OCI-LY7 (cell line): ENCODE measurements around the gene TUBAL3. TPM values are rescaled to one million over a fixed set of nuclear protein-coding genes. Genes with fewer than 3 reads are reported as not detected.

ENCODE experiments used
- BruUV-seq: library from RNA; stranded (reverse); fragments of 400-500 nt; replicated peaks from 2 replicates; lab custom pipeline; 2021; lab: Mats Ljungman, UMichigan
- CTCF ChIA-PET: fragments of 300-600 bp; sonication (Branson Sonifier 250); formaldehyde crosslinking; loops from one replicate; lab custom pipeline; 2022; ENCODE audit warnings: antibody characterized with exemption; ENCODE audit not compliant: unreplicated experiment; lab: Charles Lee
- POLR2A ChIA-PET: fragments of 300-600 bp; sonication (Branson Sonifier 250); formaldehyde crosslinking; loops from one replicate; lab custom pipeline; 2022; ENCODE audit warnings: antibody characterized with exemption; lab: Charles Lee
- DNase-seq: peaks from one replicate; pipeline ENCODE4 v3.0.0-alpha.2; 2015; ENCODE audit warnings: low spot score
- H2AFZ ChIP-seq: fragments of 200-600 bp; sonication (generic), shearing (Covaris generic); 2 replicates; pipeline ENCODE4 v1.6.1; 2014; ENCODE audit warnings: mild to moderate bottlenecking, antibody characterized with exemption, low read length, moderate library complexity
- H3K27ac ChIP-seq: fragments of 200-600 bp; sonication (generic); 2 replicates; pipeline ENCODE4 v1.5.1; 2014; ENCODE audit warnings: mixed run types, low read depth, mild to moderate bottlenecking, moderate library complexity, low read length, inconsistent platforms; ENCODE audit not compliant: poor library complexity, severe bottlenecking
- H3K36me3 ChIP-seq: fragments of 200-600 bp; sonication (generic); 2 replicates; pipeline ENCODE4 v1.6.1; 2014; ENCODE audit warnings: mild to moderate bottlenecking, antibody characterized with exemption, low read length, moderate library complexity, mixed read lengths; ENCODE audit not compliant: insufficient read depth
- H3K4me1 ChIP-seq: fragments of 200-600 bp; sonication (generic); 2 replicates; pipeline ENCODE4 v1.5.1; 2014; ENCODE audit warnings: mild to moderate bottlenecking, low read length; ENCODE audit not compliant: insufficient read depth, poor library complexity, severe bottlenecking
- H3K4me2 ChIP-seq: fragments of 200-600 bp; sonication (generic); 2 replicates; pipeline ENCODE4 v1.6.1; 2014; ENCODE audit warnings: mild to moderate bottlenecking, low read length
- H3K4me3 ChIP-seq: fragments of 200-600 bp; sonication (generic); 2 replicates; pipeline ENCODE4 v1.5.1; 2014; ENCODE audit warnings: mild to moderate bottlenecking, low read depth, low read length; ENCODE audit not compliant: poor library complexity, severe bottlenecking
- H3K79me2 ChIP-seq: fragments of 200-600 bp; sonication (generic); 2 replicates; pipeline ENCODE4 v1.6.1; 2016; ENCODE audit warnings: low read depth, mild to moderate bottlenecking, low read length, moderate library complexity, mixed read lengths; ENCODE audit not compliant: insufficient read depth
- H3K9me2 ChIP-seq: fragments of 200-600 bp; sonication (generic); 2 replicates; pipeline ENCODE4 v1.6.1; 2016; ENCODE audit warnings: mild to moderate bottlenecking, low read length, mixed read lengths; ENCODE audit not compliant: insufficient read depth
- H3K9me3 ChIP-seq: fragments of 200-600 bp; sonication (generic); 2 replicates; pipeline ENCODE4 v1.6.1; 2014; ENCODE audit warnings: mild to moderate bottlenecking, mixed run types, low read length, mixed read lengths
- H4K20me1 ChIP-seq: fragments of 200-600 bp; sonication (generic); 2 replicates; pipeline ENCODE4 v1.6.1; 2014; ENCODE audit warnings: mild to moderate bottlenecking, antibody characterized with exemption, low read length, moderate library complexity, mixed read lengths; ENCODE audit not compliant: insufficient read depth
- EZH2phosphoT487 ChIP-seq: fragments of 200-600 bp; sonication (generic); IDR thresholded peaks from 2 replicates; pipeline ENCODE4 v1.6.1; 2018; ENCODE audit warnings: low read depth, borderline replicate concordance, mild to moderate bottlenecking, mixed run types, antibody characterized with exemption, low read length, moderate library complexity, mixed read lengths
- intact Hi-C: fragments of 100-400 bp; cut with micrococcal nuclease; formaldehyde crosslinking; loops from one replicate; pipeline ENCODE4 v1.10.0; 2022; ENCODE audit not compliant: unreplicated experiment
- total RNA-seq, 2 experiments: library from RNA; depleted of rRNA in 1 of 2; stranded (reverse); fragments of >200 nt in 1 of 2; shearing (Covaris generic) in 1 of 2; gene quantifications; 2 replicates each; pipeline ENCODE4 v1.2.3, GENCODE V29; 2014 to 2022
- TF ChIP-seq, protein P1 (sequence below): fragments of 200-600 bp; sonication (generic); conservative IDR thresholded peaks from 2 replicates; pipeline ENCODE4 v1.5.1; 2014; ENCODE audit warnings: mild to moderate bottlenecking, antibody characterized with exemption, low read length, moderate library complexity, mixed read lengths

The TUBAL3 gene
- total RNA-seq, 2 experiments from 2014 or later, result not detected

DNA sequence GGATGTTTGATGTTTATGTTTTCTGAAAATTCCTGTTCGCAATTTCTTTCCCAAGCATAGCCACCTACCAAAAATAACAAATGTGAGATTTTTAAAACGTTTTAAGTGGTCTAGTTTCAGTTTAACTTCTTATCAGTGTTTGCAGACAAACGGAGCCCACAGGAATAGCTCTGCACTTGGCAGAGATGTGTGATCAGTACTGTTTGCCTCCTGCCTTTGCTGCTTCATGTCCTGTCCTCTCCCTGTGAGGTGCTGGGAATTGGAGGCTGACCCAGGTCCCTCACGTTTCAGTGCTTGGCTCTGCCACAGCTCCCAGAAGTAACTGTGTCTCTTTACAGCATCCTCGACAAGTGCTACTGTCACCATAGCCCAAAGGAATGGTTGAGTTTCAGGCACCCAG, 38.7 kb downstream of the TUBAL3 start:
- Histone ChIP-seq H3K4me3 (no peak overlapping the region), H3K4me1 (no peaks in the 10 kb centered on the region), H4K20me1 (no peaks in the 10 kb centered on the region), H3K79me2 (no peaks in the 10 kb centered on the region), H3K9me2 (no peaks in the 10 kb centered on the region), H3K27ac (no peak overlapping the region), H3K36me3 (no peaks in the 10 kb centered on the region), H3K9me3 (0 out of 2 replicates have a peak, but pooled peaks cover 2% of the 10 kb centered on the region), H3K4me2 (no peak overlapping the region), H2AFZ (no peak overlapping the region)
- intact Hi-C loops, result no loop called here
- no TSS peak for BruUV-seq
- CTCF ChIA-PET, result no interaction called here
- POLR2A ChIA-PET, result interaction anchor here (0.6 to 1.2 kb wide), 3 partner anchors 14 to 373 kb away, joined by 3 read pairs; no protein-coding TSS in a partner anchor
- DNase-seq, result no peak
- TF ChIP-seq, protein P1, sequence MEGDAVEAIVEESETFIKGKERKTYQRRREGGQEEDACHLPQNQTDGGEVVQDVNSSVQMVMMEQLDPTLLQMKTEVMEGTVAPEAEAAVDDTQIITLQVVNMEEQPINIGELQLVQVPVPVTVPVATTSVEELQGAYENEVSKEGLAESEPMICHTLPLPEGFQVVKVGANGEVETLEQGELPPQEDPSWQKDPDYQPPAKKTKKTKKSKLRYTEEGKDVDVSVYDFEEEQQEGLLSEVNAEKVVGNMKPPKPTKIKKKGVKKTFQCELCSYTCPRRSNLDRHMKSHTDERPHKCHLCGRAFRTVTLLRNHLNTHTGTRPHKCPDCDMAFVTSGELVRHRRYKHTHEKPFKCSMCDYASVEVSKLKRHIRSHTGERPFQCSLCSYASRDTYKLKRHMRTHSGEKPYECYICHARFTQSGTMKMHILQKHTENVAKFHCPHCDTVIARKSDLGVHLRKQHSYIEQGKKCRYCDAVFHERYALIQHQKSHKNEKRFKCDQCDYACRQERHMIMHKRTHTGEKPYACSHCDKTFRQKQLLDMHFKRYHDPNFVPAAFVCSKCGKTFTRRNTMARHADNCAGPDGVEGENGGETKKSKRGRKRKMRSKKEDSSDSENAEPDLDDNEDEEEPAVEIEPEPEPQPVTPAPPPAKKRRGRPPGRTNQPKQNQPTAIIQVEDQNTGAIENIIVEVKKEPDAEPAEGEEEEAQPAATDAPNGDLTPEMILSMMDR, result no peak
- no peak for TF ChIP-seq EZH2phosphoT487

DNA sequence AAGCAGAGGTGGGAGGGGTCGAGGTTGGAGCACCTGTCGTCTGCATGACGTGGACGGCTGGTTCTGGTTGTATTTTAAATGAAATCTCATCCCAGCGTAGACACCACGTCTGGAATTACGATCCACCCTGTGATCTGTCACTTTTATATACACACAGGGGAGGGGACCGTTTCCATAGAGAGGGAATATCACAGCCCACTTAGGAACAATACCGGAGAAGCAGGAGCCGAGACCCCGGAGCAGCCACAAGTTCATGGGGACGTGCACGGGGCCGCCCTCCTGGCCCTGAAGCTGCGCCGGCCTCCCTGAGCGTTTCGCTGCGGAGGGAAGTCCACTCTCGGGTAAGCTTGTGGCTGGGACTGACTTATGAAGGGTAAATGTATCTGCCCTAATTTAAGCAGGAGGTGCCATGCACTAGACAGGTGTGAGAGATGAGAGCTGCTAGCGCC, 39.7 kb downstream of the TUBAL3 start, which contains the start of gene UCN3:
TSS of gene UCN3 (plus strand) at position 77 of the 449 bp plus-strand sequence. CDS start 8,755 bp downstream, outside the sequence.
- no peaks in the 10 kb centered on the region for H3K79me2 ChIP-seq
- no peak within 1 kb of the TSS for H3K4me3 ChIP-seq
- BruUV-seq, result no TSS peak
- no peak within 1 kb of the TSS for H3K27ac ChIP-seq
- no peaks in the 10 kb centered on the region for H4K20me1 ChIP-seq
- DNase-seq, result no peak
- H3K9me3 ChIP-seq, result no peaks in the 10 kb centered on the region
- H3K36me3 ChIP-seq, result no peaks in the 10 kb centered on the region
- H2AFZ ChIP-seq, result no peak within 1 kb of the TSS
- no peaks in the 10 kb centered on the region for H3K9me2 ChIP-seq
- CTCF ChIA-PET, result no interaction called here
- intact Hi-C loops, result no loop called here
- TF ChIP-seq EZH2phosphoT487, result no peak
- TF ChIP-seq, protein P1, result no peak
- no peaks in the 10 kb centered on the region for H3K4me1 ChIP-seq
- no peak within 1 kb of the TSS for H3K4me2 ChIP-seq
- POLR2A ChIA-PET, result no interaction called here

DNA sequence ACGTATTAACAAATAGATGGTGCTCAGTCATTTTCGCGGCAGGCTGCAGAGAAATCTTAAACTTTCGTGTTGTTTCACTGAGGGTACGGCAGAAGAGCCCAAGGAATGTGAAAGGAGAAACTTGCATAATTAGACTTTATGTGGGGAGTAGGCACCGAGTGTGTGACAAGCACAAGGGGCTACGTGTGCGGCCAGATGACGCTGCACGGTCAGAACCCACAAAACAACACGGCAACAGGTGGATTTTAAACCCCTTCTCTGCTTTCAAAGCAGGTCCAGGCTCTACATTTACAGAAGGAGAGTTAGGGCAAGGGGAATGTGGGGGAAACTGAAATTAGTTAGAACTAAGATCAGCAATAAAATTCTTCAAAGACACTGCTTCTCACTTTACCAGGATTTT, 40.3 kb downstream of the TUBAL3 start:
- H3K9me2 ChIP-seq, result no peaks in the 10 kb centered on the region
- TF ChIP-seq, protein P1, result no peak
- TF ChIP-seq EZH2phosphoT487, result no peak
- H3K27ac ChIP-seq, result no peak overlapping the region
- intact Hi-C loops, result no loop called here
- BruUV-seq, result no TSS peak
- ChIA-PET POLR2A (no interaction called here), CTCF (no interaction called here)
- no peak overlapping the region for H3K4me3 ChIP-seq
- no peaks in the 10 kb centered on the region for H3K4me1 ChIP-seq
- no peak overlapping the region for H2AFZ ChIP-seq
- no peak for DNase-seq
- no peak overlapping the region for H3K4me2 ChIP-seq
- H3K9me3 ChIP-seq, result no peaks in the 10 kb centered on the region
- H4K20me1 ChIP-seq, result no peaks in the 10 kb centered on the region
- H3K79me2 ChIP-seq, result no peaks in the 10 kb centered on the region
- no peaks in the 10 kb centered on the region for H3K36me3 ChIP-seq
